Nasal cavity respiratory epithelium epithelial cell of viscerocranial mucosa (primary cell): Measurements from ENCODE around the gene KCNE5. TPM values are rescaled to one million over a fixed set of nuclear protein-coding genes. Genes with fewer than 3 reads are reported as not detected.

Experiments
- total RNA-seq: library from RNA; depleted of rRNA; stranded (reverse); fragments of >200 nt; gene quantifications from 2 replicates; pipeline ENCODE4 v1.2.3, GENCODE V29; 2014

KCNE5 gene, protein sequence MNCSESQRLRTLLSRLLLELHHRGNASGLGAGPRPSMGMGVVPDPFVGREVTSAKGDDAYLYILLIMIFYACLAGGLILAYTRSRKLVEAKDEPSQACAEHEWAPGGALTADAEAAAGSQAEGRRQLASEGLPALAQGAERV
- total RNA-seq = under 0.01 and 0.07 TPM in 2 replicates

DNA sequence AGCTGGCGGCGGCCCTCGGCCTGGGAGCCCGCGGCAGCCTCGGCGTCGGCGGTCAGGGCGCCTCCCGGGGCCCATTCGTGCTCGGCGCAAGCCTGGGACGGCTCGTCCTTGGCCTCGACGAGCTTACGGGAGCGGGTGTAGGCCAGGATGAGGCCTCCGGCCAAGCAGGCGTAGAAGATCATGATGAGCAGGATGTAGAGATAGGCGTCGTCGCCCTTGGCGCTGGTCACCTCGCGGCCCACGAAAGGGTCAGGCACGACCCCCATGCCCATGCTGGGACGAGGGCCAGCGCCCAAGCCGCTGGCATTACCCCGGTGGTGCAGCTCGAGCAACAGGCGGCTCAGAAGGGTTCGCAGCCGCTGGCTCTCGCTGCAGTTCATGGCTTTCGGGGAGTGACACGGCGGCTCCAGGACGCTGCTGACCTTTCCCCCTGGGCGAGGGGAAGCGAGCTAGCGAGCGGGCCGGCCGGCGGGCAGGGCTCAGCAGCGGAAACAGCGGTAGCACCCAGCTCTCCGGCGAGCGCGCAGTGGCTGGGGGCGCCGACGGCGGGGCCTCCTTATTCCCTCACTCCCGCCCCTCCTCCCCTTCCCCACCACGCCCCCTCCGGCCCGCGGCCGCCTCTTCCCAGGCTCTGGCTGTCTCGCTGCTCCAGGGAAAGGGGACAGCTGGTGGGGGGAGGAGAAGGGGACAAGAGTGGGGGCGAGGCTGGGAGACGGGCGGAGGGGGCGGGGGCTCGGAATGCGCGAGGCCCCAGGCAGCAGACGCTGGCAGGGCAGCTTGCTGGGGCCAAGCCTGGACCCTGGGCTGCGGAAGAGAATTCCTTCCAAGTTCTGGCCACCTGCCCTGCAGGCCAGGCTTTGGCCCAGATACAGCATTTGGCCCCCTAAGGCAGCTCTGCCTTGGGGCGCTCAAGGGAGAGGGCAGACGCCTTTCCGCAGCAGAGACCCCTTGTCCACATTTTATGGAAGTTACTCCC is at the start of gene KCNE5:
Gene KCNE5 (minus strand): TSS at position 532 of the 976 bp plus-strand sequence. CDS start 152 bp downstream, at position 380.

Other genes starting within 250 kb of the KCNE5 start
- not detected in 2 replicates for gene GUCY2F, start 143.1 kb downstream of the KCNE5 start, total RNA-seq
- gene NXT2, start 88.3 kb downstream of the KCNE5 start, total RNA-seq = 11.9 and 17.8 TPM in 2 replicates
- gene ACSL4, start 108.1 kb upstream of the KCNE5 start, total RNA-seq = 66.3 and 84.8 TPM in 2 replicates